ENCODE data around the gene KIRREL3.

KIRREL3 gene

DNA sequence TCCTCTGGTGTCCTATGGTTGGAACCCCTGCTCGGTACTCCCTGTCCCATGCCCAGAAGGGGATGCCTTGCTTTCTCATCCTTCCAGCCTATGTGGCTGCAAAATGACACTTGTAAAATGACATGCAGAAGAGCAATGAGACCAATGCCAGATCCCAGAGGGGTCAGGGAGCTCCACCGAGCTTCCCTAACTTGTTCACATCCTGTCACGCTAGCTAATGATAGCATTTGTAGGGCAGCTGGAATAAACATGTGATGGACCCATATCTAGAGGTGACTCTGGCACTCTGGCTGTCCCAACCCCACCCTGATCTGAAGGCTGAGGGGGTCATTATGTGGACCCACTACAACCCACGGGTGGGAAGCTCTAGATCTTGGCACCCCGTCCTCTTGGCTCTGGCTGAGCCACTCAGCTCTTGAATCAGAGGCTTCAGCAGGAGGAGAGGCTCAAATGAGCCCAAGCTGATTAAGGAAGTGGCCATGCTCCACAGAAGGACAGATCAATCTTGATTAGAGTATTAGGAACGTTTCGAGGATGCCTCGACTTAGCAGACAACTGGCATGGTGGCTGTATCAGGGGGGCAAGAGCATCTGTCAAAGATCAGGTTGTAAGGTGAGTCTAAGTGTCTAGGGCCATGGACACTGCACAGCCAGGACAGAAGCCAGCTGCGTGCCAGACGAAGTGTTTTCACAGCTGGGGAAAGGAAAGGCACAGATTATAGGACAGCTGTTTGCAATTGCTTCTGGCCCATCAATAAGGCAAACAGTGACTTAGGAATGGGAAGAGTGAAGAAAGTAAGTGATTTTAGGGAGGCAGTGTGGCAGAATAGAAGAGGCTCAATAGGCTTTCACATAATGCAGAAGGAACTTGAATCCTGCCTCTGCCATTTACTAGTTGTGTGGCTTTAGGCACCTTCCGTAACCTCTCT lies 182.8 kb downstream of the KIRREL3 start:
- TF ChIP-seq, protein P1, sequence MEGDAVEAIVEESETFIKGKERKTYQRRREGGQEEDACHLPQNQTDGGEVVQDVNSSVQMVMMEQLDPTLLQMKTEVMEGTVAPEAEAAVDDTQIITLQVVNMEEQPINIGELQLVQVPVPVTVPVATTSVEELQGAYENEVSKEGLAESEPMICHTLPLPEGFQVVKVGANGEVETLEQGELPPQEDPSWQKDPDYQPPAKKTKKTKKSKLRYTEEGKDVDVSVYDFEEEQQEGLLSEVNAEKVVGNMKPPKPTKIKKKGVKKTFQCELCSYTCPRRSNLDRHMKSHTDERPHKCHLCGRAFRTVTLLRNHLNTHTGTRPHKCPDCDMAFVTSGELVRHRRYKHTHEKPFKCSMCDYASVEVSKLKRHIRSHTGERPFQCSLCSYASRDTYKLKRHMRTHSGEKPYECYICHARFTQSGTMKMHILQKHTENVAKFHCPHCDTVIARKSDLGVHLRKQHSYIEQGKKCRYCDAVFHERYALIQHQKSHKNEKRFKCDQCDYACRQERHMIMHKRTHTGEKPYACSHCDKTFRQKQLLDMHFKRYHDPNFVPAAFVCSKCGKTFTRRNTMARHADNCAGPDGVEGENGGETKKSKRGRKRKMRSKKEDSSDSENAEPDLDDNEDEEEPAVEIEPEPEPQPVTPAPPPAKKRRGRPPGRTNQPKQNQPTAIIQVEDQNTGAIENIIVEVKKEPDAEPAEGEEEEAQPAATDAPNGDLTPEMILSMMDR (conservative IDR thresholded peaks at IDR 0.05; ENCODE audit: low read depth, low read length) = no peak
- no peak for DNase-seq (ENCODE audit: low read depth)
- H3K4me3 ChIP-seq (ENCODE audit: low read length) = no peak overlapping the region

DNA sequence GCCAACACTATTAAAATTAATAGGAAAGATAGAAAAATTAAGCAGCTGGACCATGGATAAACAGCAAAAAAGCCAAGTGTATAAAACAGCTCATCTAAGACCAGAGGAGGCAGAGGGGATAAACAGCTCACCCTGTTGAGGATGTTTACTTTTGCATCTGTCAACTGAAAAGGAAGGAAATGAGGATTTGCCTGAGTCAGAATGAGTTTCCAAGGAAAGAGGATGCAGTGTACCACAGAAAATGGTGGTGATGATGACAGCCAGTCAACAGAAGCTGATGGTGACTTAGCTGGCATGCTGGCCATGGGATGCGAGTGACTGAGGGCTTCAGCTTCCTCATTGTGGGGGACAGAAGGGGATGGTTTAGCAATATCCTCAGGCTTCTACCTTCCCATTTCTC lies 183.5 kb downstream of the KIRREL3 start:
- DNase-seq (ENCODE audit: low read depth) = no peak
- TF ChIP-seq, protein P1 (conservative IDR thresholded peaks at IDR 0.05; ENCODE audit: low read depth, low read length) = no peak
- no peak overlapping the region for H3K4me3 ChIP-seq (ENCODE audit: low read length)

DNA sequence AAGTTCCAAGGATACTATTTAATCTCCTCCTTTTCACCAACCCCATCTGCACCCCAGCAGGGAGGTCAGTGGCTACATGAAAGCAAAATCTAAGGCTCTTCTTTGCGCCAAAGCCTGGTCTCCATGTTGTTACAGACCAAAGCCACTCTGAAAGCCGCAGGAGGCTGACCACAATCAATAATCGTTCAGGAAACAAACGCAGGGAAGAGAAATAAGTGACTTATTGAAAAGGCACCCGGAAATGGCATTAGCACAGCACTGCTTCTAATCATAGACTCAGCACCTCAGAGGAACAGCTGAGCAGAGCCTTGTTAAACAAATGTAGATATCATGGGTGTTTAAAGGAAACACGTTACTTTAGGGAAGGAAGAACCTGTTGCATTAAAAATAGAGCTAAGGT lies 183.9 kb downstream of the KIRREL3 start:
- TF ChIP-seq, protein P1 (conservative IDR thresholded peaks at IDR 0.05; ENCODE audit: low read depth, low read length) = no peak
- no peak overlapping the region for H3K4me3 ChIP-seq (ENCODE audit: low read length)
- no peak for DNase-seq (ENCODE audit: low read depth)

DNA sequence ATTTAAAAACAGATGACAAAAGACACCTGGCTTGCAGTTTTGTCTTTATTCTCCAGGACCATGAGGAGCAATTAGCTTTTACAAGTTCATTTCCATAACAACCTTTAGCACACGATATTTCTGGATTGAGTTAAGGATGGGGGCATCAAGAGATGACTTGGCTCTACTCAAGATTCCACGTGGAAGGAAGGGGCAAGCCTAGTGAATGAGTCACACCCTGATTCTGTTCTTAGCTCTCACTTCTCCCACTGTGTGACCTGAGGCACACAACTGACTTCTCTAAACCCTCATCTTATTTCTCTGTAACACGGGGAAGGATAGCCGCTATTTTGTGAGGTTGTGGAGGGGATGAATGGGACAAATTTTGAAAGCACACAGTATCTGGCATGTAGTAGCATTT lies 185.5 kb downstream of the KIRREL3 start:
- no peak overlapping the region for H3K4me3 ChIP-seq (ENCODE audit: low read length)
- TF ChIP-seq, protein P1 (conservative IDR thresholded peaks at IDR 0.05; ENCODE audit: low read depth, low read length) = no peak
- no peak for DNase-seq (ENCODE audit: low read depth)

DNA sequence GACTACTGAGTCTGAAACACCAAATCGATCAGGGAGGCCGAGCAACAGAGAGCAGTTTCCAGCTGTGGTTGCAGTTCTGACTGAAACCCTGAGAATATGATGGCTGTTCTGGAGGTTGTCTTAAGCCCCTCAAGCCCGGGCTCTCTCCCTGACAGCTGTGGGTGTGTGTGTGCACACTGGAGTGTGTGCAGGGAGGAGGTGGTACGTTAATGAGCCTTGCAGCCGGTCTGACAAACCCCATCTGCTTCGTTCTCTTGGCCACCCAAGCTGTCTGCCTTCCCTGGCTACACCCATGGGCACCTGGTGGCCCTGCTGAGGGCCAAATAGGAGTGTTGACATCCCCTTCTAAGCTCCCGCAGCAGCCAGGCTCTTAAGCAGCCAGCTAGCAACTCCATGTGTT lies 189.8 kb downstream of the KIRREL3 start:
- DNase-seq (ENCODE audit: low read depth) = no peak
- TF ChIP-seq, protein P1 (conservative IDR thresholded peaks at IDR 0.05; ENCODE audit: low read depth, low read length) = no peak
- no peak overlapping the region for H3K4me3 ChIP-seq (ENCODE audit: low read length)

DNA sequence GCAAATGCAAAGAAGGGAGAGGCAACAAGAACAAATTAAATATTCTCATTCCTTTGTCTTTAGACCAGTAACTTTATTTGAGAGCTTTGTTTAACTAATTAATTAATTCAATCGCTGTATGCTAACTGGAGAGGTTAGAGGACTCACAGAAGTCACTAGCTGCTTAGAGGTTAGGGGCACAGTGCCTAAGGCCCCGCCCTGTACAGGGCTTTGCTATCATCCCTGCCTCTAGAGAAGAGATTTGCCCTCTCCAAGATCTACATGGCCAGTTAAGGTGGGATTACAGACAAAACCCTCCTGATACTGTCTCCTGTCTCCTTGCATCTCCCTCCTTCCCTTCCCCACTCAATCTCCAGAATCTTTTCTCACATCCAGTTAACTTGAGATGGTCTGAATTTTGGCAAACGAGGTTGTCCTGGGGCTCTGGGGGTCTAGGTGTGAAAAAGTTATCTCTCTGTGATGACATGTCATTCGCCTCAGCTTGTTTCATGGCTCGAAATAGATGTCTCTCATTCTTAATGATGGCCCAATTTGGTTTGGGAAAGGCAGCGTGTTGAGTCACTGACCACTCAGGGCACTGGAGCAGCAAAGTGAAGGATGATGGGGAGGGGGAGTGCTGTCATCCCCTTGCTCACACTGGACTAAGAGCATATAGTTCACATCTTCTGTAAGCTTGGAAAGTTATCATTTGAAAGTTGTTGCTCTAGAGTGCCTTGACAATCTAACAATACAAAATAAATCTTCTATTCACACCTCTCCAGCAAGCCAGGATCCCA lies 190.9 kb downstream of the KIRREL3 start:
- DNase-seq (ENCODE audit: low read depth) = no peak
- H3K4me3 ChIP-seq (ENCODE audit: low read length) = no peak overlapping the region
- TF ChIP-seq, protein P1 (conservative IDR thresholded peaks at IDR 0.05; ENCODE audit: low read depth, low read length) = no peak
